ENCODE data around the gene LPP.
A peak's percentile ranks its signal among the peaks of the same experiment; 100 is the strongest.

Gene LPP

GRCh38 chr3:188415196-188415595 is 261.2 kb downstream of the LPP start:
- H3K27ac ChIP-seq (ENCODE audit: low read depth, low read length): no peak overlapping the region
- 0 out of 2 replicates have a peak, but pooled peaks cover 3% of the 10 kb centered on the region for H3K36me3 ChIP-seq (ENCODE audit: control insufficient read depth, low read length)

GRCh38 chr3:188416041-188416440 is 262.1 kb downstream of the LPP start:
- 0 out of 2 replicates have a peak, but pooled peaks cover 3% of the 10 kb centered on the region for H3K36me3 ChIP-seq (ENCODE audit: control insufficient read depth, low read length)
- no peaks in the 10 kb centered on the region for H3K9me2 ChIP-seq (replicated peaks; ENCODE audit: control insufficient read depth, low read length)
- H3K4me3 ChIP-seq (ENCODE audit: low read length): no peak overlapping the region
- H3K4me1 ChIP-seq (ENCODE audit: control insufficient read depth, low read length): peaks cover 43% of the 10 kb centered on the region
- H4K20me1 ChIP-seq (ENCODE audit: control insufficient read depth, insufficient read depth, low read depth, low read length): no peaks in the 10 kb centered on the region
- no peak overlapping the region for H3K27ac ChIP-seq (ENCODE audit: low read depth, low read length)
- no peak overlapping the region for H3K4me2 ChIP-seq (ENCODE audit: low read length)
- TF ChIP-seq CTCF (IDR thresholded peaks at IDR 0.05; ENCODE audit: low read depth, low read length, poor library complexity, severe bottlenecking) (no peak), EZH2phosphoT487 (IDR thresholded peaks at IDR 0.05; ENCODE audit: borderline replicate concordance, low read length) (no peak)
- peaks cover 3% of the 10 kb centered on the region; the same call in 1 of the 2 replicates for H3F3A ChIP-seq (ENCODE audit: control insufficient read depth, insufficient read depth)
- H3K79me2 ChIP-seq (ENCODE audit: control insufficient read depth, low read length): peaks cover 8% of the 10 kb centered on the region; the same call in 1 of the 2 replicates
- H3K27me3 ChIP-seq (ENCODE audit: control insufficient read depth, low read length): no peaks in the 10 kb centered on the region
- H3K9me3 ChIP-seq (ENCODE audit: control insufficient read depth, insufficient read depth, low read length): no peaks in the 10 kb centered on the region

More at GRCh38 chr3:188415196-188415595, 261.2 kb downstream of the LPP start:
- Histone ChIP-seq H3K4me1 (ENCODE audit: control insufficient read depth, low read length) (peaks cover 35% of the 10 kb centered on the region), H4K20me1 (ENCODE audit: control insufficient read depth, insufficient read depth, low read depth, low read length) (no peaks in the 10 kb centered on the region), H3K27me3 (ENCODE audit: control insufficient read depth, low read length) (no peaks in the 10 kb centered on the region), H3K4me2 (ENCODE audit: low read length) (no peak overlapping the region), H3F3A (ENCODE audit: control insufficient read depth, insufficient read depth) (peaks cover 3% of the 10 kb centered on the region; the same call in 1 of the 2 replicates), H3K79me2 (ENCODE audit: control insufficient read depth, low read length) (peaks cover 8% of the 10 kb centered on the region; the same call in 1 of the 2 replicates), H3K4me3 (ENCODE audit: low read length) (no peak overlapping the region), H3K9me2 (replicated peaks; ENCODE audit: control insufficient read depth, low read length) (no peaks in the 10 kb centered on the region), H3K9me3 (ENCODE audit: control insufficient read depth, insufficient read depth, low read length) (no peaks in the 10 kb centered on the region)
- no peak for TF ChIP-seq CTCF (IDR thresholded peaks at IDR 0.05; ENCODE audit: low read depth, low read length, poor library complexity, severe bottlenecking)
- no peak for TF ChIP-seq EZH2phosphoT487 (IDR thresholded peaks at IDR 0.05; ENCODE audit: borderline replicate concordance, low read length)

GRCh38 chr3:188417271-188417696 is 263.3 kb downstream of the LPP start:
- peak overlapping the region; percentile 7 for H3K4me3 ChIP-seq (ENCODE audit: low read length)
- H3K4me2 ChIP-seq (ENCODE audit: low read length): peak overlapping the region; percentile 52
- TF ChIP-seq EZH2phosphoT487 (IDR thresholded peaks at IDR 0.05; ENCODE audit: borderline replicate concordance, low read length): no peak
- TF ChIP-seq CTCF (IDR thresholded peaks at IDR 0.05; ENCODE audit: low read depth, low read length, poor library complexity, severe bottlenecking): no peak
- H3K36me3 ChIP-seq (ENCODE audit: control insufficient read depth, low read length): peaks cover 3% of the 10 kb centered on the region; the same call in 1 of the 2 replicates
- peaks cover 9% of the 10 kb centered on the region for H3F3A ChIP-seq (ENCODE audit: control insufficient read depth, insufficient read depth)
- no peak overlapping the region for H3K27ac ChIP-seq (ENCODE audit: low read depth, low read length)
- no peaks in the 10 kb centered on the region for H3K27me3 ChIP-seq (ENCODE audit: control insufficient read depth, low read length)
- no peaks in the 10 kb centered on the region for H3K9me3 ChIP-seq (ENCODE audit: control insufficient read depth, insufficient read depth, low read length)
- no peaks in the 10 kb centered on the region for H4K20me1 ChIP-seq (ENCODE audit: control insufficient read depth, insufficient read depth, low read depth, low read length)
- H3K4me1 ChIP-seq (ENCODE audit: control insufficient read depth, low read length): peaks cover 56% of the 10 kb centered on the region
- no peaks in the 10 kb centered on the region for H3K9me2 ChIP-seq (replicated peaks; ENCODE audit: control insufficient read depth, low read length)
- peaks cover 15% of the 10 kb centered on the region for H3K79me2 ChIP-seq (ENCODE audit: control insufficient read depth, low read length)
